Measurements from ENCODE around the gene FAM43A. TPM values are rescaled to one million over a fixed set of nuclear protein-coding genes. Genes with fewer than 3 reads are reported as not detected.

FAM43A gene
- total and polyA plus RNA-seq, 10 of the 15 experiments (the other 5 are each of a cell fraction or from before 2014, with no cell fraction given), result 0.27 to 5.0 (median 1.1) TPM

GRCh38 chr3:194711913-194712312 lies 26.2 kb downstream of the FAM43A start:
- 40% methylated on average over 6 of the region's 6 CpGs for WGBS (ENCODE audit: insufficient coverage, insufficient replicate concordance, low lambda C conversion rate, missing lambda C conversion rate)

More at GRCh38 chr3:194711913-194712312, 26.2 kb downstream of the FAM43A start:
- POLR2A ChIA-PET, result no interaction called here
- Histone ChIP-seq H3K9me3 (replicated peaks; ENCODE audit: control insufficient read depth, insufficient read depth, low read length) (no peaks in the 10 kb centered on the region; the same call in 2 of the 3 replicates), H4K20me1 (ENCODE audit: control insufficient read depth, insufficient read depth) (no peaks in the 10 kb centered on the region), H2AFZ (ENCODE audit: control insufficient read depth, low read depth, low read length) (no peak overlapping the region), H3K27me3 (replicated peaks in 1 of 2; ENCODE audit: control insufficient read depth in 2 of 2, insufficient read depth in 2 of 2, low read length in 1 of 2) (no peaks in the 10 kb centered on the region; a peak in 1 of 4 replicates), H3K79me2 (ENCODE audit: control insufficient read depth, insufficient read depth, low read length) (no peaks in the 10 kb centered on the region), H3K36me3 (ENCODE audit: control insufficient read depth in 2 of 2, insufficient read depth in 2 of 2, low read length in 1 of 2) (no peaks in the 10 kb centered on the region), H3K9ac (ENCODE audit: control insufficient read depth, insufficient read depth, low read length) (no peak overlapping the region), H3K4me1 (ENCODE audit: control insufficient read depth, insufficient read depth, low read length) (no peaks in the 10 kb centered on the region), H3K4me3 (no peak overlapping the region), H3K27ac (ENCODE audit: control insufficient read depth, insufficient read depth) (no peak overlapping the region), H3K4me2 (ENCODE audit: control insufficient read depth, insufficient read depth) (no peak overlapping the region)
- in situ Hi-C loops (cut with MboI) (no loop called here), intact Hi-C loops (cut with micrococcal nuclease; ENCODE audit: unreplicated experiment) (no loop called here)
- no peak for ATAC-seq
- TF ChIP-seq SMAD1 (IDR thresholded peaks at IDR 0.05; ENCODE audit: low read depth, partially characterized antibody) (no peak), YY1 (IDR thresholded peaks at IDR 0.05; ENCODE audit: low read depth, low read length) (no peak), STAT1 (conservative IDR thresholded peaks at IDR 0.05) (no peak), MTA3 (IDR thresholded peaks at IDR 0.05; ENCODE audit: borderline replicate concordance, low read length) (no peak), ATF3 (IDR thresholded peaks at IDR 0.05; ENCODE audit: borderline replicate concordance, extremely low read depth, low read depth, low read length) (no peak), CEBPZ (IDR thresholded peaks at IDR 0.05; ENCODE audit: low read depth, low read length) (no peak), ASH2L (IDR thresholded peaks at IDR 0.05; ENCODE audit: borderline replicate concordance, low read depth) (no peak), CBX5 (IDR thresholded peaks at IDR 0.05; ENCODE audit: low read depth) (no peak), CHD4 (IDR thresholded peaks at IDR 0.05) (no peak)
- RAD21 ChIA-PET (ENCODE audit: unreplicated experiment), result no interaction called here
- BruUV-seq (replicated peaks), result no TSS peak
- FAIRE-seq, result no peak
- SMC1A ChIA-PET (ENCODE audit: uncharacterized antibody, unreplicated experiment), result no interaction called here
- DNase-seq (ENCODE audit: low read depth, low spot score), result no peak
- CTCF ChIA-PET, result no interaction called here

All from GM12878 (cell line).